ELF-1 (cell line): ENCODE data around the gene MTX3.

Source experiments
- DNase-seq: peaks from one replicate; pipeline ENCODE4 v3.0.0-alpha.2; 2016; ENCODE audit warnings: low read depth, low spot score

Gene MTX3

DNA sequence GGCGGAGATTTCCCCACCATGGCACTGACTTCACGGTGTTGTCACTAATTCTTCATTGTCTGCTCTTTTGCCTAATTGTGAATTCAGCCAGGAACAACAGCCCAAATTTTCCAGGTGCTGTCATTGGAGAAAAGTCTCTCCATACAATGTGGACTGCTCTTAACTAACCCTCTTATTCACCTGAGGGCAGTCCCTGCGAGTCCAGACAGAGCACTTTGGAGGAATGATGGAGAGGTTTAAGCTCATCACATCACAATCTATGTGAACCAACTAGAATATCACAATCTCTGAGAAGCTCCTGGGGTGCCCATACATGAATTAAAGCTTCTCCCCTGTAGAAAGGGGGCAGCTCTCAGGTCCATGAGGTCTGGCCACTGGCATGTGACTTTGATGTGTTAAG lies 56.4 kb downstream of the MTX3 start:
- DNase-seq: no peak

DNA sequence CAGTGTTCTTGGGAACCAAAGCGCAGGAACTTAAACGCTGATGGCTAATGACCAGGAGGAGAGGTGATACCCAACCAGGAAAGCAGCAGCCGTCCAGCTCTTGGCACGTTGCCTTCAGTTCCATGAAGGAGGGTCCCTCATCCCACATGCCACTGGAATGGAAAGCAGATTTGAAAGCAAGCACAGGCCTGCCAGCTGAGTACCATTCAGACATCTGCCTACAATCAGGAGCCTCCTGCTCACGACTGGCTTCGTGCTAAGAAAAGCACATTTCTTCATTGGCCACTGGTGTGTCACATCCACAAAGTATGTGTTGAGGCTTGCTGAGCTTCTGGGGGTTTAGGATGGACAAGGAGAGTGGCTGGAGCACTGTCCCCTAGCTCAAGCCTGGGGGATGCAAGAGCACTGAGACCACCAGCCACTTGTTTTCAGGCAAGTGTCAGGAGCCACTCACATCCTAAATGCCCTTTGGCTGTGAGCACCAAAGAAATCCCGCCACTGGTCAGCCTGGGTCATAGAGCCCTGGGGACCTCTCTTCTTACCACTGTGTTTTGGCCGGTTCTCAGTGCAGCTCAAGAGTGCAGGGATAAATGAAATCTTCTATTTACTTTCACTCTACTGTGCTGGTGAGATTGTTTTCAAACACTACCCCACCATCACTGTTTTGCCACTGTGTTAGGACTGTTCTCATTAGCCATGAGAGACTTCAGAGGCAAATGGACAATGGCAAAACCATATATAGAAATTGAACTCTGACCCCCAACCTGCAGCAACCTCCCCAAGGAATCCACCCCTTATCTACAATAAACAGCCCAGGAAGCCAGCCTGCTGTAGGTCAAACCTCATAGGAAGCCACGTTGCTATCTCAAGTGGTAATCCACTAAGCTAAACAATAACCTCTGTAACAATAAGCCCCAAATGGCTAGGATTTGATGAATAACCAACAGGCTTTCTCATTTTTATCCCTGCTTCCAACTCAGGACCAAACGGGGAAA lies 58.3 kb downstream of the MTX3 start:
- no peak for DNase-seq

DNA sequence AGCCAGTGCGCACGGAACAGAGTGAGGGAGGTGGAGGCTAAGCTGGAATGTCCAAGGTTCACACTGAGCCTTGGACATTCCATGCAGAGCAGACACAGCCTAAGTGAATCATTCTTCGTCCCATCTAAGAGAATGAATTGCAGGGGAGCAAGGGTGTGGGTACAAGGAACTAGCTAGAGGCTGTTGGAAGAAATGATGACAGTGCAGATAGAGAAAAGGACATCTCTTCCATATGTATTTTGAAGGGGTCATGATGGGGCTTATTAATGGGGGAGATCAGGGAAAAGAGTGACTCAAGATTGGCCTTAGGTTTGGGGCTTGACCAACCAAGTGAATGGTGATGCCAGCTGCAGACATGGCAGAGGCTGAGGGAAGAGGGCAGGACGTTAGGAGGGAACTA lies 59.2 kb downstream of the MTX3 start:
- no peak for DNase-seq

DNA sequence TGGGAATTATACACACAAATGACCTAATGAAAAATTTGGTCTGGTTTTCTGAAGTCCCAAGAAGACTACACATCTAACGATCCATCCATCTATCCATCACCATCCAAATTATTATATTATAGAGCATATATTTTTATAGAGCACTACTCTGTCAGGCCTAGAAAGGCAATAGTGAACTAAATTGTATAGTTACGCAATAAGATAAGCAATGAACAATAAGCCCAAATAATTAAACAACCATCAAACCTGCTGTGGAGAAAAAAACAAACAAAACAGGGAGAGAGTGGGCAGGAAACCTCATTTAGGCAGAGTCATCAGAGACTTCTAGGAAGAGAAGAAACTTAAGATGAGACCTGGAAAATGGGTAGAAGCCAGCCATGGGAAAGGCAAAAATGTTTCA lies 59.7 kb downstream of the MTX3 start:
- DNase-seq: no peak

DNA sequence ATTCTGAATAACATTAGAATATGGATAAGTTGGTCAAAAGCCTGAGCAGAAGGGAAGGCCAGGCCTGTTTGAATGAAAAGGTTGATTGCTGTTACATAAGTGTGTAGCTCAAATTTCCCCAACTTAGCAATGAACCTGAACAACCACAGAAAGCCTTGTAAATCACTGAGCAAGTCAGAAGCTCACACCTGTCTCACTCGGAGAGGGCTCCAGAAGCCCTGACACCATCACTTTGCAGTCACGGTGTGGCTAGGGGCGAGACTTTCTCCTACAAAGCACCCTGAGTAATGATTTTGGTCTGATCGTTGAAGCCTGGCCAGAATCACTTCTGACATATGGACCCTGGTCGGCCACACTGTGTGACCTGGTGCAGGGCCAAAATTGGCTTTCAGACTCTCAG lies 62.0 kb downstream of the MTX3 start:
- no peak for DNase-seq
